HG02885 (cell line): ENCODE data around the gene VSIR.

ENCODE experiments used
- ATAC-seq: cut with Tn5 transposase; IDR thresholded peaks from one replicate; pipeline ENCODE4 v1.9.1; 2021; ENCODE audit warnings: mild to moderate bottlenecking; ENCODE audit not compliant: unreplicated experiment, poor library complexity

The VSIR gene

DNA sequence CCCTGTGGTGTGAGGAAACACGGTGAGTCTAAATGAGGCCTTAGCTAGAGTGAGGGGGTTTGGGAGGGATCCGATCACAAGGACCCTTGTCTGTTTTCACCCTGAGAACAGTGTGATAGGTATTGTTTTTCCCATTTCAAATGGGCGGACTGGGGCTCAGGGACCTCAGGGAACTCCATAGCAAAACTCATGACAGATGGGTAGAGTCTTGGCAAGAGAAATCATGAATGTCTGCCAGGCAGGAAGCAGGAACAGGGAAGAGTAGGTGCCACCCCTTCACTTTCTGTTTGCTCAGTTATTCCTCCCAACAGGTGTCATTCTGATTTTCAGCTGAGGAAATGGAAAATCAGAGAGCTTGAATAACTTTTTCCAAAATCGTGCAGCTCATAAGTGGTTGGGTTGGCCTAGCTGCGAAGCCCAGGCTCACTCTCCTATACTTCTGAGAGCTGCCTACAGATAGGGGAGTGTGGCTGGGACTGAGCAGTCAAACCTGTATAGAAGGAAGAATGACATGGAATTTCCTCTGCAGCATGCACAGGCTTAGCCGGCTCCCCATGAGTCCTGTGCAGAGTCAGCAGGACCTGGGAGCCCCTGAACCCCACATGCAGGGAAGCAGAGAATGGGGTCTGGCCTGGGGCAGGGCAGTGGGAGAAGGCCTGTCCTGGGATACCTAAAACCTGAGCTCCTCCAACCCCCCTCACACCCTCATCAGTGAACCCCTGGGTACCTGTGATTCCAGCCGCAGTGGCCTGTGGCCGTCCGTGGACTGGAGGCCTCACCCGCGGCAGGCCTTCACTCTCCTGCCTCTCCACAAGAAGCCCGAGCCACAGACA, 36.1 kb downstream of the VSIR start:
- no peak for ATAC-seq

- no peak for ATAC-seq
Measured at GRCh38 chr10:71736570-71736952, 36.8 kb downstream of the VSIR start.

- ATAC-seq, result no peak
Measured at GRCh38 chr10:71735709-71736569, 37.4 kb downstream of the VSIR start.

DNA sequence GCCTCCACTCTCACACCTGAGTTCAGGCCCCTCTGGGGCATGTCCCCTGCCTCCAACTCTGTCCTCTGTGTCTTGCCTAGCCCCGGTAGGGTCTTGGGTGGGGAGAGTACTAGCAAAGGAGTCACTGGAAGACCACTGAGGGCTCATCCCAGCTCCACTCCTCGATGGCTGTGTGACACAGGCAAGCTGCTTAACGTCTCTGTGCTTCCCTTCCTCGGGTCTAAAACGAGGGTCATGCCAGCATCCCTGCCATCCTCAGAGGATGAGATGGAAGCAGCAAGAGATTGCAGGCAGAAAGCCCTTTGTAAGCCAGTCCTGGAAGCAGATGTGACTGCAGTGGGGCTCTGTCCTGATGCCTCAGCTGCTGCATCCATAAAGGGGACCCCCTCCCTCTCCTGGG, 38.5 kb downstream of the VSIR start:
- ATAC-seq, result no peak

- no peak for ATAC-seq
Measured at GRCh38 chr10:71731791-71732190, 41.5 kb downstream of the VSIR start.

DNA sequence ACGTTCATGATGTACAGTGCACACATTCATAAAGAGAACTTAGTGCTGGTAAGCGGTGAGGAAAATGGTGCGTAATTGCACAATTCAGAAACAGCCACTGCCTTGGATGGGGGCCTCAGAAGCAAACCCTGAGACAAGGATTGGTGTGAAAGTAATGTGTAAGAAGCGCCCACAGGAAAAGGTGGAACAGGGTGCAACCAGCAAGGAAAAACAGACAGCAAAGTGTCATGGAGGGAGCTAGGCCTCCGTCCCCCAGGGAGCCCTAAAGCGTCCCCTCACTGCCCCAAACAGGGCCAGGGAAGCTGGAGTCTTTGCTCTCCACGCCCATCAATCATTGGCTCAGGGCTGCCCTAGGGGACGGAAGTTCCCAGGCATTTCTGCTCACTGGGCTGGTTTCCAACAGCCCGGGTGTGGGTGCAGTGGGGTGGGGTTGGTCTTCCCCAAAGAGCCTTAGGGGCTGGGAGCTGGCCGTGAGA, 44.1 kb downstream of the VSIR start:
- no peak for ATAC-seq

- peak; percentile 55 for ATAC-seq
Measured at GRCh38 chr10:71727738-71728737, 45.3 kb downstream of the VSIR start.

GRCh38 chr10:71727105-71727737, 46.1 kb downstream of the VSIR start:
- peak; percentile 57 for ATAC-seq

GRCh38 chr10:71726580-71727104, 46.7 kb downstream of the VSIR start:
- ATAC-seq, result no peak

GRCh38 chr10:71725998-71726579, 47.2 kb downstream of the VSIR start:
- no peak for ATAC-seq

GRCh38 chr10:71725249-71725648, 48.1 kb downstream of the VSIR start:
- ATAC-seq, result no peak

DNA sequence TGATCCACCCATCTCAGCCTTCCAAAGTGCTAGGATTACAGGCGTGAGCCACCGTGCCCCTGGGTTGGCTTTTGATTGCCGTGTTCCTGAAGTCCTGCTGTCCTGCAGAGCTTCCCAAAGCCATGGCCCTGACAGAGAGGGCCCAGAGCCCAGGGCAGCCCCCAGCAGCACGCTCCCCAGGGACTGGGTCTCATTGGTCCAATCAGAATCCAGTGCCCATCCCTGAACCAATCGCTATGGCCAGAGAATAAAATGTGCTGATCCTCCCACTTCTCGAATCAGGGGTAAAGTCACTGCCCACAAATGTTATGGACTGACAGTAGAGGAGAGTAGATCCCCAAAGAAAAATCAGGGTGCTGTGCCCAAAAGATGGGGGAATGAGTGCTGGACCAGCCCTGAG, 48.8 kb downstream of the VSIR start:
- no peak for ATAC-seq

- ATAC-seq, result no peak
Measured at GRCh38 chr10:71723311-71723710, 50.0 kb downstream of the VSIR start.

GRCh38 chr10:71722849-71723248, 50.5 kb downstream of the VSIR start:
- no peak for ATAC-seq

- ATAC-seq, result no peak
Measured at GRCh38 chr10:71721313-71721712, 52.0 kb downstream of the VSIR start.

GRCh38 chr10:71720288-71720687, 53.0 kb downstream of the VSIR start:
- ATAC-seq, result no peak

DNA sequence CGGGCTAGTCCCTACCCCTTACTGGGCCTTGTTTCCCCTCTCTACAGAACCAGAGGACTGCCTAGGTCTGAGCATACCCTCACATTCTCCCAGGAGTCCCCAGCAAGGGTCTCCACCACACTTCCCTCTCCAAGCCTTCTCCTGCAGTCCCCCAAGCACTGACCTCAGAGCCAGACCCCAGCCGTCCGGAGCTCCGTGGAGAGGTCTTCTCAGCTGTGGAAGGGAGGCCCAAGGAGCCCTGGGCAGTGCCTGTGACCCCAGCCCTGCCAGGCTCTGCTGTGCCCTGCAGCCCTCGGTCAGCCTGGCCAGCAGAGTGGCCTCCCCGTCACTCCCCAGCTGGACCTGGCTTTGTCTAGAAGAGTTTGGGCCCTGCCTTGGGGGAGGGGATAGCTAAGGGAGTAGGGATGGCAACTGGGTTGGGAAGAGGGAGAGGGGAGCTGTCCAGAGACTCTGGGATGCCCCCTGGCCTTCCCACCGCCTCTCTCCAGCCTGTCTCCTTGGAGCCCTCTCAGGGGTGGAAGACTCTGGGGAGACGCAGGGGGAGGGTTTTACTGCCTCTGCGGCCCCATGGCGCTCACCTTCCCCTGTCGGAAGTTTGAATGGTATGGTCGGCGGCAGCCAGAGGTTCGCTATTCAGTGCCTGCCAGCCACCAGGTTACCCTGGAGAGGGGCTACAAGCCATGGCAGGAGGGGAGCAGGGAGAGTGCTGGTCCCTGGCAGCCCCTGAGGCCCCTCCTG, 53.7 kb downstream of the VSIR start, which contains the start of gene C10orf105:
TSS of gene C10orf105 (minus strand) at position 315 of the 738 bp plus-strand sequence. CDS start 3,441 bp downstream, outside the sequence.
- ATAC-seq, result no peak

DNA sequence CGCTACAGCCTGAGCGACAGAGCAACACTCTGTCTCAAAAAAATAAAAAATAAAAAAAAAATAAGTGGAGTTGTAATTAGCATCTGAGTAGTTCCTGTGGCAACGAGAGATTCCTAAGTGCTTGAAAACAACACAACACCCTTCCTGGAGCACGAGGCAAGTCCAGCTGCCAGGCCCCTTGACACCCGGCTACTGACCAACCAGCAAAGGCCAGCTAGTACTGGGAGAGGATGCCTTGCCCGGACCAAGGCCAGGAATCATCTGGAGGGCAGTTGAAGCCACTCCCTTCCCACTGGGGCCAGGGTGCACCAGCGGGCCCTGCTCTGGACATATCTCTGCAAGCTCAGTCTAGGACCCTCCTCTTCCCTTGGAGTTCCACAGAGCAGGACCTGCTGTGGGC, 54.3 kb downstream of the VSIR start:
- no peak for ATAC-seq
